Measurements from ENCODE around the gene MVB12B. TPM values are rescaled to one million over a fixed set of nuclear protein-coding genes. Genes with fewer than 3 reads are reported as not detected.
"Not testable (repeated sequence)": the region's sequence is repeated elsewhere in the genome, so short reads cannot be mapped to it uniquely, and the experiment has no call there.

MVB12B gene, protein sequence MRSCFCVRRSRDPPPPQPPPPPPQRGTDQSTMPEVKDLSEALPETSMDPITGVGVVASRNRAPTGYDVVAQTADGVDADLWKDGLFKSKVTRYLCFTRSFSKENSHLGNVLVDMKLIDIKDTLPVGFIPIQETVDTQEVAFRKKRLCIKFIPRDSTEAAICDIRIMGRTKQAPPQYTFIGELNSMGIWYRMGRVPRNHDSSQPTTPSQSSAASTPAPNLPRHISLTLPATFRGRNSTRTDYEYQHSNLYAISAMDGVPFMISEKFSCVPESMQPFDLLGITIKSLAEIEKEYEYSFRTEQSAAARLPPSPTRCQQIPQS
- total RNA-seq (2014; rRNA removed; shearing (Covaris generic); ENCODE audit: low replicate concordance): 1.6 and 3.2 TPM in 2 replicates

- H3K27me3 ChIP-seq: no peaks in the 10 kb centered on the region
- peaks cover 8% of the 10 kb centered on the region; the same call in 1 of the 2 replicates for H3K9me3 ChIP-seq
- peak; percentile 42 for DNase-seq
- H3K36me3 ChIP-seq: no peaks in the 10 kb centered on the region
- H3K4me3 ChIP-seq: peak within 1 kb of the TSS; percentile 53
Measured at GRCh38 chr9:126326228-126327005, at the start of gene MVB12B. Gene MVB12B (plus strand): TSS chr9:126326829. CDS start chr9:126326930, 101 bp downstream.

- H3K4me3 ChIP-seq: no peak overlapping the region
- H3K36me3 ChIP-seq: no peaks in the 10 kb centered on the region
- DNase-seq: no peak
- H3K27me3 ChIP-seq: peaks cover 7% of the 10 kb centered on the region; the same call in 1 of the 2 replicates
- H3K9me3 ChIP-seq: no peaks in the 10 kb centered on the region
Measured at GRCh38 chr9:126283799-126284465, 42.7 kb upstream of the MVB12B start.

GRCh38 chr9:126285652-126286051 lies 41.0 kb upstream of the MVB12B start:
- H3K9me3 ChIP-seq, H3K4me3 ChIP-seq, H3K36me3 ChIP-seq, H3K27me3 ChIP-seq, DNase-seq: not testable (repeated sequence)

GRCh38 chr9:126287166-126287866 lies 39.3 kb upstream of the MVB12B start:
- no peak for DNase-seq
- H3K4me3 ChIP-seq: no peak overlapping the region
- peaks cover 5% of the 10 kb centered on the region; the same call in 1 of the 2 replicates for H3K27me3 ChIP-seq

DNA sequence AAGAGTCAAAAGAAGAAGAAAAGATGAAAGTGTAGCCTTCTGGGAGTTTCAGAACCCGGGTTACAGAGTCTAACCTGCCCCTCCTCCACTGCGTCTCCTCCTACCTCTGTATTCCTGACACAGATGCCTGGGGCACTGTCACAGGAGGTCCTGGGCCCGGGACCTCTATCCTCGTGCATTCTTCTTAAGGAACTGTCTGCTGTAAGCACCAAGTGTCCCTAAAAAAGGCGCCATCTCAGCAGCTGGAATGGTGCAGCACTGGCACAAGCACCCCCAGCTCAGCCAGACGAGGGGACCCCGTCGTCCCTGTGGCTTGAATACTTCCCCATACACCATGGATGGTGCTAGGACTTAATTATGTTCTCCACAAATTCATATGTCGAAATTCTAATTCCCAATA lies 35.8 kb upstream of the MVB12B start:
- H3K27me3 ChIP-seq: peaks cover 5% of the 10 kb centered on the region; the same call in 1 of the 2 replicates
- no peaks in the 10 kb centered on the region for H3K36me3 ChIP-seq
- no peak overlapping the region for H3K4me3 ChIP-seq
- no peaks in the 10 kb centered on the region for H3K9me3 ChIP-seq
- no peak for DNase-seq

More at GRCh38 chr9:126287166-126287866, 39.3 kb upstream of the MVB12B start:
- no peaks in the 10 kb centered on the region for H3K36me3 ChIP-seq
- H3K9me3 ChIP-seq: no peaks in the 10 kb centered on the region

DNA sequence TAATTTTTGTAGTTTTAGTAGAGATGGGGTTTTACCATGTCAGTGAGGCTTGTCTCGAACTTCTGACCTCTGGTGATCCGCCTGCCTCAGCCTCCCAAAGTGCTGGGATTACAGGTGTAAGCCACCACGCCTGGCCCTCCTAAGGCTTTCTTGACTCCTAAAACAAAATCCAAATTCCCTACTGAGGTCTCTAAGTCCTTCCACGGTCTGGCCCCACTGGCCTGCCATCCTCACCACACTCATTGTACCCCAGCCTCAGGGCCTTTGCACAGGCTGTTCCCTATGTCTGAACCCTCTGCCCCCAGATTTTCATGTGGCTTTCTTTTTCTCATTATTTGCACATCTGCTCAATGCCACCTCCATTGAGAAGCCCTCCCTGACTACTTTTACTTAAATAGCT lies 34.7 kb upstream of the MVB12B start:
- Histone ChIP-seq H3K4me3 (no peak overlapping the region), H3K36me3 (no peaks in the 10 kb centered on the region), H3K9me3 (no peaks in the 10 kb centered on the region), H3K27me3 (peaks cover under 1% of the 10 kb centered on the region; the same call in 1 of the 2 replicates)
- no peak for DNase-seq

DNA sequence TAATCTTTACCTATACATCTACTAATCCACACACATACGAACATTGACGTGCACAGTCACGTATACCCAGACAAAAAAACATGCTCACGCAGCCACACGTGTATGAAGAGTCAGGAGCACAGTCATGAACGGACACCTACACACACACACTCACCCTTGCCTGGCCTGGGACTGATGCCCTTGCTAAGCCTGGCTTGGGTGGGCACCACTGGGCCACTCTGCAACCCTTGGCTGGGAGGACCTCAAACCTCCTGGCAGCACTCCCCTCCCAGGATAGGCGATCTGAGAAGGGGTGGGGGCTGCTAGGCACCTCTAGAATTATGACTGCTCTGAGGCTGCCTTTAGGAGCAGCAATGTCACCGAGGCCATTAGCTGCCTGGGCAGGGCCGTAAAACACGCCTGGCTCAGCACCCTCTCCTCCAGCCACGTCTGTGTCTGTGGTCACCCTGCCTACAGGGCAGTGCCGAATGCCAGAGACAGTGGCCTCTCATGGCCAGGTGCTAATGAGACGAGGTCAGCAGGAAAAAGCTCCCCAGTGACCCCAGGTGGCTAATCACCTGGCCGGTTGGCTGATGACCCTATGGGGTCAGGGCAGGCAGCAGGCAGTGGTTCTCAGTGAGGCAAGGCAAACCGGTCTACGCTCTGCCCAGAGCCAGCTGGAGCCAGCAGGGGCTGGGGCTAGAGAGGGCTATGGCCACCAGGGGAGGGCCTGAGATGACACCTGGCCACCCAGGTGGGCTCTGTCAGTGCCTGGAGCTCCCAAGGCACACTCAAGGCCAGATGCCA lies 33.7 kb upstream of the MVB12B start:
- no peak overlapping the region for H3K4me3 ChIP-seq
- H3K36me3 ChIP-seq: no peaks in the 10 kb centered on the region
- no peaks in the 10 kb centered on the region for H3K9me3 ChIP-seq
- no peaks in the 10 kb centered on the region for H3K27me3 ChIP-seq
- no peak for DNase-seq

GRCh38 chr9:126293522-126293889 lies 33.1 kb upstream of the MVB12B start:
- no peaks in the 10 kb centered on the region for H3K36me3 ChIP-seq
- H3K4me3 ChIP-seq: no peak overlapping the region
- no peaks in the 10 kb centered on the region for H3K9me3 ChIP-seq
- DNase-seq: no peak
- H3K27me3 ChIP-seq: no peaks in the 10 kb centered on the region

DNA sequence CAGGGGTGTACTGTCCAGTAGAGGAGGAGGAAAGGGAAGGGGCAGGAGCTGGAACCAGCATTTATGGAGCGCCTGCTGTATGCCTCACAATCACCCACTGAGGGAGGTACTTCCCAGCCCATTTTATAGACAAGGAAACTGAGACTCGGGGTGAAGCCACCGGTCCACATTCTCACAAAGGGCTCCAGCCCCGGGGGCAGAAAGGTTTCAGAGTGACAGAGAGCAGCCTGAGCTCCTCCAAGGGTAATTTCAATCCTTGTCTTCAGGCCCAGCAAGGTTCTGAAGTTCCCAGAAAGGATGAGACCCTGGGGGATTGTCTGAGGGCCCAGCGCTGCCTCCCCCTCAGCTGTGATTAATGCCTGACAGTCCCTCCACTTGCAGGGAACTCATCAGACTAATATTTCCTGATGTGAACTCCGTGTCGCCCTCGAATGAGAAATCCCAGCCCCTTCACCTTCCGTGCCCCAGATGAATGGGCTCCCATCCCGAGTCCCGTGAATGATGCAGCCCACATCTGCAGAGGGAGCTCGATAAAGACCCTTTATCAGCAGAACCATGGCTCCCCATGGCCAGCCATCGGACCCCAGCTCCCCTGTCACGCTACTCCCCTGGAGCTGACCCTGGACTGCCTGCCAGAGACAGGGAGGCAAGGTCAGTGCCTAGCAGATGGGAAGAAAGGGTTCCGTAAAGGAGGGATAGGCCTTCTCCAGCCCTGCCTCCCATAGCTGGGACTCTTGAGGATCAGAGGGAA lies 32.1 kb upstream of the MVB12B start:
- Histone ChIP-seq H3K4me3 (no peak overlapping the region), H3K36me3 (no peaks in the 10 kb centered on the region), H3K9me3 (no peaks in the 10 kb centered on the region), H3K27me3 (no peaks in the 10 kb centered on the region)
- no peak for DNase-seq

- no peak for DNase-seq
- Histone ChIP-seq H3K9me3 (no peaks in the 10 kb centered on the region), H3K4me3 (no peak overlapping the region), H3K27me3 (no peaks in the 10 kb centered on the region), H3K36me3 (no peaks in the 10 kb centered on the region)
Measured at GRCh38 chr9:126295082-126295477, 31.5 kb upstream of the MVB12B start.

DNA sequence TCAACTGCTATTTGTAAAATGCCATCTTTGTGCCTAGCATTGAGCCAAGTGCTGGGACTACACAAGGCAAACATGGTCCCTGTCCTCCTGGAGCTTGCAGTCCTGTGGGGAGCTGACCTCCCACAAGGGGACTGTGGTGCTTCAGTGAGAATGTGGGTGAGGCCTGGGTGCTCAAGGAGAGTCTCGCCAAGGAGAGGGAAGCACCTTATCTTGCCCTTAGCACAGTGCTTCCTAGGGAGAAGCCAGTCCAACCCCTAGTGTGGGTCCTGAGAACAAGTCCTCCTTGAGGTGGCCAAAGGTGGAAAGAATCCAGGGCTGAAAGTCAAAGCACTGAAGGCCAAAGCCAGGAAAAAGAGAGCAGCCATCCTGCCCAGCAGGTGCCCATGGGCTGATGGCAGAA lies 31.1 kb upstream of the MVB12B start:
- H3K36me3 ChIP-seq: no peaks in the 10 kb centered on the region
- H3K27me3 ChIP-seq: no peaks in the 10 kb centered on the region
- H3K9me3 ChIP-seq: no peaks in the 10 kb centered on the region
- no peak overlapping the region for H3K4me3 ChIP-seq
- no peak for DNase-seq

- no peak overlapping the region for H3K4me3 ChIP-seq
- H3K36me3 ChIP-seq: no peaks in the 10 kb centered on the region
- no peaks in the 10 kb centered on the region for H3K27me3 ChIP-seq
- H3K9me3 ChIP-seq: no peaks in the 10 kb centered on the region
- no peak for DNase-seq
Measured at GRCh38 chr9:126295936-126296600, 30.6 kb upstream of the MVB12B start.

GRCh38 chr9:126296687-126297086 lies 29.9 kb upstream of the MVB12B start:
- H3K36me3 ChIP-seq: no peaks in the 10 kb centered on the region
- no peaks in the 10 kb centered on the region for H3K27me3 ChIP-seq
- H3K4me3 ChIP-seq: no peak overlapping the region
- no peak for DNase-seq
- no peaks in the 10 kb centered on the region for H3K9me3 ChIP-seq

DNA sequence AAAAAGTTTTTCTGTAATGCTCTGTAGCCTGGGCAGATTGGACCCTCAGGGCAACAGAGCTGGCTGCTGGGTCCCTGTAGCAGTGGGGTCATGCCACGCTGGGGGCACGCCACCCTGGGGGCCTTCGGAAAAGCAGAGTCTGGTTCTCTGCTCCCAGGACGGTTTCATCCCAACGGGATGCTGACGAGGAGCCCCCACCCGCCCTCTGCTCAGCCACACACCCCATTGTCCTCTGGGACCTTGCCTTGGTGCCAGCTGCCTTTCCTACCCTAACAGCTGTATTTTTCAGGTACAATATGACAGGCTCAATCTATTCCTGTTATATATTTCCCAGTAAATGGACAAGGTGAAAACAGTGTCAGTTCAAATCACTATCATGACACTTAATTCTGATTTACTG lies 29.0 kb upstream of the MVB12B start:
- Histone ChIP-seq H3K36me3 (no peaks in the 10 kb centered on the region), H3K4me3 (no peak overlapping the region), H3K27me3 (no peaks in the 10 kb centered on the region), H3K9me3 (no peaks in the 10 kb centered on the region)
- no peak for DNase-seq

All from MG63 (cell line).